HG03432 (cell line): ENCODE measurements around the gene RB1.
A peak's percentile ranks its signal among the peaks of the same experiment; 100 is the strongest.

Experiments
- ATAC-seq: cut with Tn5 transposase; IDR thresholded peaks from one replicate; pipeline ENCODE4 v1.9.1; 2021; ENCODE audit warnings: mild to moderate bottlenecking, moderate library complexity; ENCODE audit not compliant: unreplicated experiment

Gene RB1

DNA sequence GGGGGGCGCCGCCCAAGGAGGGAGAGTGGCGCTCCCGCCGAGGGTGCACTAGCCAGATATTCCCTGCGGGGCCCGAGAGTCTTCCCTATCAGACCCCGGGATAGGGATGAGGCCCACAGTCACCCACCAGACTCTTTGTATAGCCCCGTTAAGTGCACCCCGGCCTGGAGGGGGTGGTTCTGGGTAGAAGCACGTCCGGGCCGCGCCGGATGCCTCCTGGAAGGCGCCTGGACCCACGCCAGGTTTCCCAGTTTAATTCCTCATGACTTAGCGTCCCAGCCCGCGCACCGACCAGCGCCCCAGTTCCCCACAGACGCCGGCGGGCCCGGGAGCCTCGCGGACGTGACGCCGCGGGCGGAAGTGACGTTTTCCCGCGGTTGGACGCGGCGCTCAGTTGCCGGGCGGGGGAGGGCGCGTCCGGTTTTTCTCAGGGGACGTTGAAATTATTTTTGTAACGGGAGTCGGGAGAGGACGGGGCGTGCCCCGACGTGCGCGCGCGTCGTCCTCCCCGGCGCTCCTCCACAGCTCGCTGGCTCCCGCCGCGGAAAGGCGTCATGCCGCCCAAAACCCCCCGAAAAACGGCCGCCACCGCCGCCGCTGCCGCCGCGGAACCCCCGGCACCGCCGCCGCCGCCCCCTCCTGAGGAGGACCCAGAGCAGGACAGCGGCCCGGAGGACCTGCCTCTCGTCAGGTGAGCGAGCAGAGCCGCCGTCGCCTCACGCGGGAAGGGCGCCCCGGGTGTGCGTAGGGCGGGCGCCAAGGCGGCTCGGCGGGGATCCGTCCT is at the start of gene RB1:
TSS of gene RB1 (plus strand) at position 393 of the 784 bp plus-strand sequence. CDS start at position 555, 162 bp downstream.
- peak; percentile 88 for ATAC-seq

DNA sequence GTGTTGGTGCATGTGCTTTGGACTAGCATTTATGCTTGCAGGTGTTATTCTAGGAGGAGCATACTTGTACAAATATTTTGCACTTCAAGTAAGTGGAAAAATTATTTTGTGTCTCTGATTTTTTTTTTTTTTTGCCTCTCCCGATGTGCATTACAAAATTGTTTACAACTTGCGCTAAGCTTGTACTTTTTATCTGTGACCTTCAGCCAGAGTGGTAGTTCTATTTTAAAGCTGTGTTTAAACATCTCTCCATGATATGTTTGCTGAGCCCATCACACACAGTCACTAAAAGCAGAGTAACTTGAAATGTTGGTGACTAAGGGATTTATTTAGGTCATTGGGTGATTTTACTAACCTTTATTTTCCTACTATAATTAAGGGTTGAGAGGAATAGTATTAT is 49.7 kb upstream of the RB1 start:
- ATAC-seq = no peak

DNA sequence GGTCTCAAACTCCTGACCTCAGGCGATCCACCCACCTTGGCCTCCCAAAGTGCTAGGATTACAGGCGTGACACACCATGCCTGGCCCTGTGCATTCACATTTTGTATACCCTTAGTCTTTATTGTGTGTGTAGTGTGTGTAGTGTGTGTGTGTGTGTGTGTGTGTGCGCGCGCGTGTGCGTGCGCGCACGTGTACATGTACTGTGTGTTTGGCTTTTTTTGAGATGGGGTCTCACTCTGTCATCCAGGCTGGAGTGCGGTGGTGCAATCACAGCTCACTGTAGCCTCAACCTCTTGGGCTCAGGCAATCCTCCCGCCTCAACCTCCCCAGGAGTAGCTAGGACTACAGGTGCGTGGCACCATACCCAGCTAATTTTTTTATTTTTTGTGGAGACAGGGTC is 48.5 kb upstream of the RB1 start:
- no peak for ATAC-seq

DNA sequence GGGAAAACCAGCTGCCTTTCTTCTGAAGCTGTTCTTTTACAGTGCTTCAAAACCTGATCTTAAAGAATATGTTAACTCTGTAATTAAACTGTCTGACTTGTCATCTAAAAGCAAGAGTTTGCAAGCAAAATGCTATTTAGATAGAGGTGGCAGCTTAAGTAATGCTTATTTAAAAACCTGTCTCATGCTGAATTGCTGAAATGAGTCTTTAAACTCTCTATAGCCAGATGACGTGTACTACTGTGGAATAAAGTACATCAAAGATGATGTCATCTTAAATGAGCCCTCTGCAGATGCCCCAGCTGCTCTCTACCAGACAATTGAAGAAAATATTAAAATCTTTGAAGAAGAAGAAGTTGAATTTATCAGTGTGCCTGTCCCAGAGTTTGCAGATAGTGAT is 47.6 kb upstream of the RB1 start:
- ATAC-seq = no peak

DNA sequence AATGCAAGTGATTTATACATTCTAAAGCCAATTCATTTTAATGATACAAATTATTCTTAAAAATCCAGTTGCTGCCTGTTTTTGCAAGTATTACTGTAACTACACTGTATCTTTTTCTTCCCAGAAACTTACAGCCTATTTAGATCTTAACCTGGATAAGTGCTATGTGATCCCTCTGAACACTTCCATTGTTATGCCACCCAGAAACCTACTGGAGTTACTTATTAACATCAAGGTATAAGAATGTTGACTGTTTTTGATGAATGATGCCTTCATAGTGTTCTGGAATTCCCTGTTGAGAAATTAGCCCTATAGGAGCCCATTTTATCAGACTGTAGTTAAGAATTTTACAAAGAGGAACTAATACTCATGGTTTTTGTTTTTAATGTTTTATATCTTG is 45.5 kb upstream of the RB1 start:
- no peak for ATAC-seq

DNA sequence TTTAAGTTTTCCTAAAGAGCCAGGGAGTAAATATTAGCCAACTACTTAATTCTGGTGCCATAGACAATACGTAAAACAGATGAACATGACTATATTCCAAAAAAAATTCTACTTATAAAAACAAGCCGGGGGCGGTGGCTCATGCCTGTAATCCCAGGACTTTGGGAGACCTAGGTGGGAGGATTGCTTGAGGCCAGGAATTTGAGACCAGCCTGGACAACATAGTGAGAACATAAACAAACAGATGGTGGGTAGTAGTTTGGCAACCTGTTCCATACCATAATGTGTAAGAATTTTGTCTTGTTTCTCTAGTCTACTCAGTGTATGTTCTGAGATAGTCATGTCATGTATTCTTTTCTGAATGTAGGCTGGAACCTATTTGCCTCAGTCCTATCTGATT is 45.1 kb upstream of the RB1 start:
- ATAC-seq = no peak

DNA sequence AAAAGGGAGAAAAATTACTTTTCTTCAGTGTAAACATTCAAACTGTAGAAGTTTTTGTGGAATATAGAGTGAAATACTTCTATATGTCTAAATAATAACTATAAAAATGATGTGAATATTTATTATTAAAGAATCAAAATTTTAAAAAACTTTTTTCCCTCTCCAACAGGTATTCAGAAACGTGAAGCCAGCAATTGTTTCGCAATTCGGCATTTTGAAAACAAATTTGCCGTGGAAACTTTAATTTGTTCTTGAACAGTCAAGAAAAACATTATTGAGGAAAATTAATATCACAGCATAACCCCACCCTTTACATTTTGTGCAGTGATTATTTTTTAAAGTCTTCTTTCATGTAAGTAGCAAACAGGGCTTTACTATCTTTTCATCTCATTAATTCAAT is 42.6 kb upstream of the RB1 start:
- no peak for ATAC-seq

DNA sequence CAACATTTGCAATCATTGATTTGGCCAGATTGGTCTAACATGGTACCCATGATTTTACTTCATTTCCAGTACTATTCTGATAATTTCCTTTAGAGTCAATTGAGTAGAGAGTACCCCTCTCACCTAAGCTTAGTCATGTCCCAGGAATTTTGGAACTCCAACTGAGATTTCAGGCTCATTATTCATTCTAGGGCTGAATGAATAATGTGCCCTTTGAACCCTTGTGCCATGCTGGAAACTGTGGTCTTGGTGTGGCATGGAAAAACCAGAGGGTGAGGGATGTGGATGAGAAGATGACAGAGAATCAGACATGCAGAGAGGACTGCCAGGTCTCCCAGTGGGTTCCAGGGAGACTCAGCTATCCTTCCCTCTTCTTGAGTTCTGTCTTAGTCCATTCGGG is 40.4 kb upstream of the RB1 start:
- ATAC-seq = no peak

DNA sequence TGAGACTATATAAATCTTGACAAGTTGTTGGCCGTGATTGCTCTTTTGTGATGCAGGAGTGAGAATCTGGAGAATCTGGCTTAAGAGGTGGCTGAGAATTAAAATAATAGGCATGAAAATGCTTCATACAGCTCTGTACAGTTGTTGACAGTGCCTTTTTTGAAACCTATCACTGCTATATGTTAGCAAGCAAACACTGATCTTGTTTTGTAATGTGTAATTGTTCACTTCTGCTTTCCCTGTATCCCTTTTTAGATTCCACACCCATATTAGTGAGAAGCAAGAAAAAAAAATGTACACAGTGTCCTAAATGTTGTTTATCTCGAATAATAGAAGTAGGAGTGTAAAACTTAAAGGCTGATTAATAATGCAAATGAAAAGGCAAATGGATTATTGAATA is 39.5 kb upstream of the RB1 start:
- no peak for ATAC-seq

DNA sequence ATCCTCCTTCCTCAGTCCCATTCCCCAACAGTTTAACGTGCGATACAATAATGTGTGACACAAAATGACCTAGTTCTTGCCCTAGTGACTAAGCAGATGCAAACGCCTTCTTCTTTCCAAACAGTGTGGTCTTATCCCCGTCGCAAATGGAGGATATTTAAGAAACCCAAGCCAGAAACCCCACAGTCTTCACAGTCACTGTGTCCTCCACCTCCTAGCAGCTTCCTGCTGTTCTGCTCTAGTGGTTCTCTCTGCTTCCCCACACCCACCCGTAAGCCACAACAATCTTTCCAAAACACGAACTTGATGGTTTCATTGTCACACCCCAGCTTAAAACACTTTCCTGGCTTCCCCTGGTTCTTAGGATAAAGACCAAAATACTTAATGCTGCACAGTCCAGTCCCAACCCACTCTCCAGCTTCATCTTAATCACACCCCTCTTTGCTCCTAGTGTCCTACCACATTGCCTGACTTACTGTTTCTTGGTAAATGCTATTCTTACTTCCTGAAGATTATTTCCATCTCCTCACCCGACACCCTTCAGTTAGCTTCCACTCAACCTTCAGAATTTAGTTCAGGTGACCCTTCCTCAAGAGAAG is 38.2 kb upstream of the RB1 start:
- peak; percentile 81 for ATAC-seq

DNA sequence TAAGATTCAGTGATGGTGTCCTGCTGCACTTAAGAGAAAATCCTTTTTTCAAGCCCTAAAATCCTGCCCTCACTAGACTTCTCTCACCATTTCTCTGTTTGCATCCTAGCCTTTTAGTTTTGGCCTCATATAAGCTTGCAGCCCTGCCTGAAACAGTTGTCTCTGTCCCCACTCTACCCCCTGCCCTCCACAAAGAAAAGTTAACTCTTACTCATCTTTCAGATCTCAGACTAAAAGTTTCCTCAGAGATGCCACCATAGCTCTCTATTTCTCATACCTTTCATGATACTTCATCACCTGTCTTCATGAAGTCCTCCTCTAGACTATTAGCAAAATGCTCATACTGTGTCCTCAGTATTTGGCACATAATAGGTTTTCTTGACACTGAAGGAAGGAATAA is 37.4 kb upstream of the RB1 start:
- ATAC-seq = no peak

DNA sequence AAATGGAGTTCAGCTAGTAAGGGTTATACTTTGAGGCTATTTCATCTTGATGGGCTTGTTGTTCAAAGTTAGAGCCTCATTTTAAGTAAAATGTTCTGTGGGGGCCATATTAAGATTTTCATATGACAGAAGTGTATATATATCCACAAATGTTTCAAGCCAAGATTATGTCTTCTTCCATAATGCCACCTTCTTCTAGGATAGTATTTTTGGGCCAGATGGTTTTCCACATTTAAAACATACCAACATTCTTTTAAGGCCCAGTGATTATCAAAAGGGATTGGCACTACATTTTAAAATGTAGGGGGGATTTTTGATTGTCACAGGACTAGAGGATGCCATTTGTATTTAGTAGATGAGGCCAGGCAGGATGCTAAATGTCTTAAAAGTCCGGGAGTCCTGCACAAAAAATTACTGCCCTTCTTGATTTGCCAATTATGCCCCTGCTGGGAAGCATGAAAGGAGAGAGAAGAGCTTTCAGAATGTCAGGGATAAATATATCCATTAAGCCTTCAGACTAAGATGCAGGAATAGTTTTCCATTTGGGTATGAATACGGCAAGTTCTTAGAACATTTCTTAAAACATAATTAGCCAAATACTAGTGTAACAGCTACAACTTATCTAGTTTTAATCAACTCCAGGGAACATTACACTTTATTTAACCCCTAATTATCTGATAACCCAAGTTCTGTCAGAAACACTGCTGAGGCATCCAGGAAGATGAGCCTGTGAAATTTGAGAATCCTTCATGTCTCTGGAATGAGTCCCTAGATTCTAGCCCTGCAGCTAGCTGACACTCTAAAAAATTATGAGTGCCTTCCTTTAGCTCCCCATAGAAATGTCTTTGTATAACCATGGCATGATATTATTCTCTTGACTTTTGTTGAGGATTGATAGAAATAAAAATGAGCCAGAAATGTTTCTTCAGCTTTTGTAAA is 36.6 kb upstream of the RB1 start:
- ATAC-seq = no peak

DNA sequence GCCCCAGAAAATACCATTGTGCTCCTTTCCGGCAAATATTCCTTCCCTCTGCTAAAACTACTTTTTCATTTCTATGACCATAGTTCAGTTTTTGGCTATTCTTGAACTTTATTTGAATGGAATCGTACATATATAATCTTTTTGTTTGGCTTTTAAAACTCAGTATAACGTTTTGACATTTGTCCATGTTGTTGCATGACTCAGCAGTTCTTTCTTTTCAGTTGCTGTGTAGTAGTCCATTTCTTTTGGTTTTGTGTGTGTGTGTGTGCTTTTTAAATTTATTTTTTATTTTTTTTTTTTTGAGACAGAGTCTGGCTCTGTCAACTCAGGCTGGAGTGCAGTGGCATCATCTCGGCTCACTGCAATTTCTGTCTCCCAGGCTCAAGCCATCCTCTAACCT is 35.5 kb upstream of the RB1 start:
- no peak for ATAC-seq

DNA sequence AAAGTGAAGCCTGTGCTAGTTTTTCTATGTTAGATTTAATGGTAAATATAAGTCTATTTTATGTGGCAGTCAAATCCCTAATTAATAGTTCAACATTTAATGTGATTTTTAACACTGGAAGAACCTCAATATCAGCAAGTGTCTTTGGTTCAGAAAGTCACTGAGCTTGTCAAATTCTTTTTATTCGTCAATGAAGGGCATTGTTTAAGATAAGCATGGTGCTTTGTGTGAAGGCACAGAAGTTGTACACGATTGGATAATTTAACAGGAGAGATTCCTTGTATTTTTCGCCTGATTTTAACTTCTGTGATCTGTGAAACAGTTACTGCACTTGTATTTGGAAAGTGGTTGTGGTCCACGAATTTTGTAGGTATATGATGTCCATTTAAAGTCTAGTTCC is 30.2 kb upstream of the RB1 start:
- no peak for ATAC-seq

DNA sequence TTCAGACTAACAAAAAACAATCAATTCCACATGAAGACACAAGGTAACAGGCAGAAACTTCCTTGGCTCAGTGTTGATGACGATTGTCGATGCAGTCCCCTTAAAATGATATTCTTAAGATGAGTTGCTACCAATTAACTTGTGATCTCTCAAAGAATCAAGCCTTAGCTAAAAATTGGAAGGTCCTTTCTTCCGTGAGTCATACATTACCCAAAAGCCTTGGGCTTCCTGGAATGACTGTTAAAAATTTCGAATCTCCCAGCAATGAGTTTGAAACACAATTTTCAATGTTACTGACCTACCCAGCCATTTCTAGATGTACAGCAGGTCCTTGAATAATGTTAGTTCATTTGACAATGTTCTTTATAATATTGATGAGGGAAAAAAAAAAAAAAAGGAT is 28.0 kb upstream of the RB1 start:
- ATAC-seq = no peak

DNA sequence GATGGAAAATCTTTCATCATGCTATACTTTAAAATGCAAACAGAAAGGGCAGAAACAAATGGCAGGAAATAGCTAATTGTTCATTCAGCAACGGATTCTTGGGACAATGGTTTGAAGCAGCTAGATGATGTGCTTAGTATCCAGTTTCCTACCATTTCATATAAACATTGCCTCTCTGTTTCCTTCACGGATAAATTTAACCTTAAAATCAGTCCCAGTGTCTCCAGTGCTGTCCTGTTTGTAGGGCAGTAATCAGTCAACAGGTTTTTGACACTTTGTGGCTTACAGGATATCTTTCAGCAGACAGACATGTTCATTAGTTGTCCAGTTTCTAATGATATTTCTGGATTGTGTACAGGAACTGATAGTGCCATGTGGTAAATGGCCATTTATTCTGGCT is 24.7 kb upstream of the RB1 start:
- no peak for ATAC-seq

DNA sequence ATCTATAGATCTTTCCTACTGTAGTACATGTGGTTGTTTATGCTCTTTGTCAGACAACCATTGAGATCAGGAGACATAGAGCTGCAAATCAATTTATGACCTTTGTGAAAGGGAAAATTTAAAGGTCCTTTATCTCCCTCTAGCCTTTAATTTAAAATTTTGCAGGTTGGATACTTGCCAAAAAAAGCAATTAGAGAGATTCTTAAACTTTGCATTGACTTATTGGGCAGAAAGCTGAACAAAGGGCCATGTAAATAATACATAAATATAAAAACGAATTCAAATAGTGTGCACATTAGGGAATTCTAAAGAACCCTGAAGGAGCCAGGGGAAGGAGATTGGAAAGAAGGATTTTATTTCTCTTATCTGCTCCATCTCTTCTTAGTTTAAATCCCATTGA is 22.0 kb upstream of the RB1 start:
- no peak for ATAC-seq

DNA sequence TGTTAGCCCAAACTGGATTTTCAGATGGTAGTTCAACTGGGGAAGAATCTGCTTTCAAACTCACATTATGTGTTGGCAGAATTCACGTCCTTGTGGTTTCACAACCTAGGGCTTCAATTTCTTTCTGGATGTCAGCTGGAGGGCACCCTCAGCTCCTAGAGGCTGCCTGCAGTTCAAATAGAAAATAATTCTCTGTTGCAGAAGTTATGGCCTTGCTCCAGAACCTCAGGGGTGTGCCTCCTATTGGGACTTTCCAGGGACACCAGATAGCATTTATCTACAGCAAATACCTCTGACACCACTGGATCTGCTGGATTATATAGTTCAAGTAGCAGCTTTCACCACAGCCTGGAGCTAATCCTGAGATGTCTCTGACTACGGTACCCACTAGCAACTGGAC is 11.8 kb upstream of the RB1 start:
- no peak for ATAC-seq

DNA sequence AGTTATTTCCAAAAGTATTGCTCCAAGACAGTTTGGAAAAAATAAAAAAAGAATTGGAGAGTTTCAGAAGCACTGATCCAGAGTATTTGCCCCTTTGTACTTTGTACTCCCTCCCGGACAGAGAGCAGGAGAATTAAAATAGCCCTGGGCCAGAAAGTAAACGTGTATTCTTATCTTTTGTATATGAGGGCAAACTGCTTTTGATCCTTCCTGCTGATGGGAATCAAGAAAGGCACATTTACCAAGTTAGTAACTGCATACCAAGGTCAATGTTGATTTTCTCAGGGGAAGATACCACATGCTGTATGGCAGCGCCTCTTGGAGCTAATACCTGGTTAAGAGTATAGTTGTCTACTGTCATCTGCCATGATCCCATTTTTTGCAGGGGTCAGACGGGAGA is 10.9 kb upstream of the RB1 start:
- no peak for ATAC-seq

DNA sequence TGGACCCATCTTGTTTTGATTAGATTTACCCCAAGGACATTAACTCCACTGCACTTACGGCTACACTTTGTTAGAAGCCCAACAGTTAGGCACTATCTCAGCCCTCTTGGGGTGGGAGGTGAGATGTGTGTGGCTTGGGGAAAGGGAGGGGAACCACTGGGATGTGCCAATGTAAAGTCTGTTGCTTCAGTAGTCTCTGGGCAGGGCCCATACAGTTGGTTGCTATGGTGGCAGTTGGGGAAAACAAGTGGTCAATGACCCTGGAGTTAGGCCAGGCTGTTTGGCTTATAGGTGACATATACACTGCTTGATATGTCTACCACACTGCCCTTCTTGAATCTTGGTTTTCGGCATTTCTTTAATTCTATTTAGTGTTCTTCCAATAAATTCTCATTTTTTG is 8.9 kb upstream of the RB1 start:
- ATAC-seq = no peak

DNA sequence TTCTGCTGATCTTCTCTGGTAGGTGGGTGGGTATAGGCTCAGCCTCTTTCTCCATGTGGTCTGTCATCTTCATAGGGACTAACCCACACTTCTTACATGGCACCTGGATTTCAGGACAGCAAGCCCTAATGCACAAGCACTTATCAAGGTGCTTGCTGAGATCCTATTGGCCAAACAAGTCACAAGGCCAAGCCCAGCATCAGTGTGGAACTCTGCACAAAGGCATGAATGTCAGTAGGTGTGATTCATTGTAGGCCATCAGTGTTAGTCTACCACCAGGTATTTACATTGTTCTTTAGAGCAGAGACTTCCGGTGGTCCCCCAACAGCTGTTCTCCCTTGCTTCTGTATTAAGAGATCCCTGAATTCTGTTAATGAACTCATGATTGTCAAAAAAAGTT is 8.3 kb upstream of the RB1 start:
- ATAC-seq = no peak

DNA sequence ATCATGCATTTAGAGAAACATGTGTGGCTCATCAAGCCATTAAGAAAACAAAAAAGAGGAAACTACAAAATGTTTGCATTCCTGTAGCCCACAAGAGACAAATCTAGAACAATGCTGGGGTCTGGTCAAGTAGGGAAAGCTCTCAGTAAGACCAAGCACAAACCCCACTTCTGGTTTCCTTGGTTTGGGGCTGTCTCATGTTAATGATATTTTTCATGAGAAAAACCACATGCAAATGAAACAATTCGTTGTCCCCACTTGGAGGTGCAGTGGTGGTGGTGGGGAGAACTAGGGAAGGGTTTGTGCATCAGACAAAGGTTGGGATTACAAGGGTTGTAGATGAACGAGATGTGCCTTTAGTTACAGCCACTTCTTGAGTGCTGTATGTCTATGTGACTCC is 7.0 kb upstream of the RB1 start:
- no peak for ATAC-seq
